HepG2 (cell line): ENCODE measurements around the gene GPS2. TPM values are rescaled to one million over a fixed set of nuclear protein-coding genes. Genes with fewer than 3 reads are reported as not detected.
A peak's percentile ranks its signal among the peaks of the same experiment; 100 is the strongest.

Source experiments
- BCL6 ChIP-seq: IDR thresholded peaks from 2 replicates; pipeline ENCODE4 v1.6.1; 2016; ENCODE audit warnings: missing genetic modification reagents, missing compliant biosample characterization
- CSRNP1 ChIP-seq: sonication (generic); formaldehyde crosslinking; IDR thresholded peaks from 2 replicates; pipeline ENCODE4 v1.8.1; 2023; ENCODE audit warnings: mild to moderate bottlenecking, missing genetic modification reagents
- ETV5 ChIP-seq: IDR thresholded peaks from 2 replicates; pipeline ENCODE4 v1.6.1; 2018; ENCODE audit warnings: missing biosample characterization, missing genetic modification reagents, inconsistent platforms, borderline replicate concordance
- HDAC1 ChIP-seq: sonication (generic); formaldehyde crosslinking; IDR thresholded peaks from 2 replicates; pipeline ENCODE4 v1.5.1; 2020; ENCODE audit warnings: mild to moderate bottlenecking, missing genetic modification reagents
- HOXA3 ChIP-seq: sonication (generic); formaldehyde crosslinking; IDR thresholded peaks from 2 replicates; pipeline ENCODE4 v1.5.0; 2020; ENCODE audit warnings: missing genetic modification reagents
- KDM3A ChIP-seq: IDR thresholded peaks from 2 replicates; pipeline ENCODE4 v1.6.1; 2018; ENCODE audit warnings: low read depth, missing compliant biosample characterization
- KLF6 ChIP-seq: IDR thresholded peaks from 2 replicates; pipeline ENCODE4 v1.8.0; 2016; ENCODE audit warnings: missing biosample characterization, missing genetic modification reagents
- MAZ ChIP-seq, 2 experiments: sonication (generic) in 1 of 2; formaldehyde crosslinking in 1 of 2; IDR thresholded peaks; 2 replicates each; pipeline versions ENCODE4 v1.5.0 to v1.6.1; 2012 to 2020; ENCODE audit warnings: low read depth in 2 of 2, mild to moderate bottlenecking in 2 of 2, borderline replicate concordance in 1 of 2, improper control_type of control experiment in 1 of 2, low read length in 1 of 2, missing genetic modification reagents in 1 of 2, moderate library complexity in 1 of 2
- NCOA2 ChIP-seq: sonication (generic); formaldehyde crosslinking; IDR thresholded peaks from 2 replicates; pipeline ENCODE4 v1.8.0; 2022; ENCODE audit warnings: inconsistent platforms
- NFE2L1 ChIP-seq: sonication (generic); formaldehyde crosslinking; IDR thresholded peaks from 2 replicates; pipeline ENCODE4 v1.4.0; 2020; ENCODE audit warnings: missing genetic modification reagents, mild to moderate bottlenecking, borderline replicate concordance
- SKIL ChIP-seq: sonication (generic); formaldehyde crosslinking; IDR thresholded peaks from 2 replicates; pipeline ENCODE4 v1.8.0; 2022; ENCODE audit warnings: missing genetic modification reagents, mild to moderate bottlenecking, moderate library complexity, borderline replicate concordance
- THAP11 ChIP-seq: IDR thresholded peaks from 2 replicates; pipeline ENCODE4 v1.6.1; 2016; ENCODE audit warnings: missing biosample characterization, missing genetic modification reagents
- ZMYM2 ChIP-seq: sonication (generic); formaldehyde crosslinking; IDR thresholded peaks from 2 replicates; pipeline ENCODE4 v1.8.0; 2022; ENCODE audit warnings: mild to moderate bottlenecking, missing genetic modification reagents
- ZNF101 ChIP-seq: sonication (generic); formaldehyde crosslinking; IDR thresholded peaks from 2 replicates; pipeline ENCODE4 v1.4.0; 2020; ENCODE audit warnings: mild to moderate bottlenecking, low read depth, missing genetic modification reagents, borderline replicate concordance
- ZNF614 ChIP-seq: IDR thresholded peaks from 2 replicates; pipeline ENCODE4 v1.6.1; 2018; ENCODE audit warnings: missing biosample characterization, missing genetic modification reagents, inconsistent platforms, borderline replicate concordance
- ZNF687 ChIP-seq: sonication (generic); formaldehyde crosslinking; IDR thresholded peaks from 2 replicates; pipeline ENCODE4 v1.5.1; 2020; ENCODE audit warnings: mild to moderate bottlenecking, missing genetic modification reagents, moderate library complexity
- ZNF740 ChIP-seq: sonication (generic); formaldehyde crosslinking; IDR thresholded peaks from 2 replicates; pipeline ENCODE4 v1.4.0; 2020; ENCODE audit warnings: missing genetic modification reagents
- polyA plus RNA-seq, 8 experiments: library from polyadenylated mRNA; depleted of rRNA in 3 of 8; stranded (reverse) in 7 of 8; unstranded in 1 of 8; fragments of >200 nt; fragmentation: Illumina TruSeq in 4 of 8; extraction: Trizol in 4 of 8; gene quantifications; 2 replicates each; pipeline versions ENCODE4 v1.2.1 to v1.2.3, GENCODE V29; 2011 to 2016; ENCODE audit warnings: low read depth in 4 of 8, missing spikeins in 1 of 8, mixed read lengths in 1 of 8; ENCODE audit not compliant: insufficient read depth in 1 of 8
- total RNA-seq, 5 experiments: library from RNA; depleted of rRNA; stranded (reverse); fragments of >200 nt; fragmentation: Illumina TruSeq; extraction: Trizol; gene quantifications; 2 replicates each; pipeline ENCODE4 v1.2.3, GENCODE V29; 2016; ENCODE audit warnings: low read depth in 1 of 5
- TF ChIP-seq, protein P1 (sequence below): sonication (generic); formaldehyde crosslinking; IDR thresholded peaks from 2 replicates; pipeline ENCODE4 v1.8.0; 2022; ENCODE audit warnings: mild to moderate bottlenecking, missing genetic modification reagents

The GPS2 gene
- total and polyA plus RNA-seq, 2 of the 13 experiments (the other 11 are each of a cell fraction or from before 2014, with no cell fraction given), result 58.0 to 59.4 TPM

DNA sequence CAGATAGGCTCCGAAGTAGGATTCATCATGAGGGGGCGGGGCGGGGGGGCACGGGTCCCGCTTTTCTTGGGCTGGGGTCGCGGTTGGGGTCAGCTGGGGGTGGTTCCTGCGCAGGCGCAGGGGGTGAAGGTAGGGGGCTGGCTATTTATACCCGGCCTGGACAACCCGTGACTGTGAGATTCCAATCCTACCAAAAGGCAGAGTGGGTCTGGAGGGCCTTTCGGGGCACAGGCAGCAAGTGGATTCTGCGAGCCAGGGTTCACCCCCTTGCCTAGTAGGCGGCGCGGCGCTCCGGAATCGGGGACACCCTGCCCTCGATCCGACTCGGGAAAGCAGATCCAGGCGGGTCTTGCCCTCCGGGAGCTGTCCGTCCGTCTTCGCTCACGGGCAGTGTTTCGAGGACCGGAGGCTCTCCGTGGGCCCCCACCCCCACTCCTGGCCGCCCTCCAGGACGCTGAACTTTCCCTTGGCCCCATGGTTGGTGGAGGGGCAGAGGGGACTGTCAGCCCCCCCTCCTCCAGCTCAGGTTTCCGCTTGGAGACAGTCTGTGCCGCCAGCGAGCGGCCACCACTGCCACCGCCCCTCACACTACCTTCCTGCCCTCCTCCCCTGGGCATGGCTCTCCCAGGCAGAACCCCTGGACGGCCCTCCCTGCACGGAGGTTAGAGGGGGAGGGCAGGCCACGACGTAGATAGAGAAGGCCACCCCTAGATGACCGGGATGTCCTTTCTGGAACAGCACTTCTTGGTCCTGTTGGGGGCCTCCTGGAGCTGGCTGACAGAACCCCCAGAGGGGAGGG lies 33.0 kb downstream of the GPS2 start (continued):
- peak; percentile 47; the same call in 1 of the 2 replicates for TF ChIP-seq ETV5
- 0 out of 2 replicates have a peak, but pooled peaks have one; percentile 19 for TF ChIP-seq CSRNP1 (CRISPR knock-in tag)
- TF ChIP-seq KLF6, result no peak
- 0 out of 2 replicates have a peak, but pooled peaks have one; percentile 29 for TF ChIP-seq HOXA3 (CRISPR knock-in tag)
- no peak for TF ChIP-seq ZMYM2 (CRISPR knock-in tag)
- TF ChIP-seq ZNF614 (CRISPR knock-in tag), result 0 out of 2 replicates have a peak, but pooled peaks have one; percentile 20
- TF ChIP-seq ZNF687, result peak; percentile 64
- TF ChIP-seq, protein P1, sequence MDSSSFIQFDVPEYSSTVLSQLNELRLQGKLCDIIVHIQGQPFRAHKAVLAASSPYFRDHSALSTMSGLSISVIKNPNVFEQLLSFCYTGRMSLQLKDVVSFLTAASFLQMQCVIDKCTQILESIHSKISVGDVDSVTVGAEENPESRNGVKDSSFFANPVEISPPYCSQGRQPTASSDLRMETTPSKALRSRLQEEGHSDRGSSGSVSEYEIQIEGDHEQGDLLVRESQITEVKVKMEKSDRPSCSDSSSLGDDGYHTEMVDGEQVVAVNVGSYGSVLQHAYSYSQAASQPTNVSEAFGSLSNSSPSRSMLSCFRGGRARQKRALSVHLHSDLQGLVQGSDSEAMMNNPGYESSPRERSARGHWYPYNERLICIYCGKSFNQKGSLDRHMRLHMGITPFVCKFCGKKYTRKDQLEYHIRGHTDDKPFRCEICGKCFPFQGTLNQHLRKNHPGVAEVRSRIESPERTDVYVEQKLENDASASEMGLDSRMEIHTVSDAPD (CRISPR knock-in tag), result 0 out of 2 replicates have a peak, but pooled peaks have one; percentile 48
- TF ChIP-seq SKIL (CRISPR knock-in tag), result 0 out of 2 replicates have a peak, but pooled peaks have one; percentile 22
- TF ChIP-seq HDAC1 (CRISPR knock-in tag), result peak; percentile 69
- no peak for TF ChIP-seq ZNF101 (CRISPR knock-in tag)
- peak; percentile 29; the same call in 1 of the 2 replicates for TF ChIP-seq BCL6 (CRISPR knock-in tag)
- TF ChIP-seq NFE2L1 (CRISPR knock-in tag), result no peak
- TF ChIP-seq MAZ (IDR thresholded peaks at IDR 0.05; ENCODE audit: borderline replicate concordance, low read depth, low read length), result 0 out of 2 replicates have a peak, but pooled peaks have one; percentile 27
- no peak for TF ChIP-seq MAZ (CRISPR knock-in tag; IDR thresholded peaks at IDR 0.05; ENCODE audit: low read depth)
- TF ChIP-seq THAP11 (CRISPR knock-in tag), result 0 out of 2 replicates have a peak, but pooled peaks have one; percentile 13
- TF ChIP-seq NCOA2, result 0 out of 2 replicates have a peak, but pooled peaks have one; percentile 13
- no peak for TF ChIP-seq KDM3A (CRISPR knock-in tag)
- peak; percentile 72; the same call in 1 of the 2 replicates for TF ChIP-seq ZNF740
